Measurements from ENCODE around the gene GPR141.

The GPR141 gene

DNA sequence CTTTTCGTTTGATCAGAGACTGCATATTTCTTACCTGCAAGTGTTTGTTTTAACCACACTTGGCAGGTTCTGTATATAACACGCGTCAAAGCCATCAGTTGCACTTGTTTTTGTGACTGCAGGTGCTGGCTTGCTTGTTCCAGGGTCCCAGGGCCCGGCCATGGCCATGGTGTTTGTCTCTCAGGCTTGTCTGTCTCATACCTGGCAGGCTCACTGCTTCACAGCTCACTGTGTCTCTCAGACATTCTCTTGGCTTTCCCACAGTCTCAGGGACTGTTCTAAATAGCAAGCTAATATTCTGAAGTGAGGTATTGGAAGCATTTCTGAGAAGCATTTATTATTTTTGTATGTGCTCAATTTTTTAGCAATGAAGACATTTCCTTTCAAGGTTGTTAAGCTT, 46.9 kb downstream of the GPR141 start:
- no peak for DNase-seq (ENCODE audit: low read depth, low spot score)
- H3K27ac ChIP-seq (ENCODE audit: low read length), result no peak overlapping the region
- no CpG with 5 or more reads among the region's 4 CpGs for WGBS (ENCODE audit: insufficient coverage, insufficient read length)
- no peaks in the 10 kb centered on the region for H3K9me3 ChIP-seq (ENCODE audit: control insufficient read depth, insufficient read depth, low read length)
- H3K4me1 ChIP-seq (ENCODE audit: control insufficient read depth, insufficient read depth, low read length), result no peaks in the 10 kb centered on the region; the same call in 1 of the 2 replicates
- no peak overlapping the region for H3K4me3 ChIP-seq (ENCODE audit: low read length)
- no peaks in the 10 kb centered on the region for H3K36me3 ChIP-seq (ENCODE audit: control insufficient read depth, insufficient read depth, low read length)
- no peaks in the 10 kb centered on the region for H3K27me3 ChIP-seq (ENCODE audit: control insufficient read depth, insufficient read depth, low read length)

GRCh38 chr7:37732253-37732652, 48.7 kb downstream of the GPR141 start:
- DNase-seq (ENCODE audit: low read depth, low spot score), result peak; percentile 27
- Histone ChIP-seq H3K9me3 (ENCODE audit: control insufficient read depth, insufficient read depth, low read length) (no peaks in the 10 kb centered on the region), H3K4me1 (ENCODE audit: control insufficient read depth, insufficient read depth, low read length) (no peaks in the 10 kb centered on the region; the same call in 1 of the 2 replicates), H3K4me3 (ENCODE audit: low read length) (no peak overlapping the region), H3K36me3 (ENCODE audit: control insufficient read depth, insufficient read depth, low read length) (no peaks in the 10 kb centered on the region), H3K27me3 (ENCODE audit: control insufficient read depth, insufficient read depth, low read length) (no peaks in the 10 kb centered on the region), H3K27ac (ENCODE audit: low read length) (no peak overlapping the region)
- no CpG with 5 or more reads among the region's 3 CpGs for WGBS (ENCODE audit: insufficient coverage, insufficient read length)

GRCh38 chr7:37732888-37733287, 49.3 kb downstream of the GPR141 start:
- no CpG with 5 or more reads among the region's 2 CpGs for WGBS (ENCODE audit: insufficient coverage, insufficient read length)
- DNase-seq (ENCODE audit: low read depth, low spot score), result no peak

GRCh38 chr7:37735196-37735595, 51.6 kb downstream of the GPR141 start:
- H3K27ac ChIP-seq (ENCODE audit: low read length), result no peak overlapping the region
- DNase-seq (ENCODE audit: low read depth, low spot score), result no peak
- no peaks in the 10 kb centered on the region for H3K27me3 ChIP-seq (ENCODE audit: control insufficient read depth, insufficient read depth, low read length)
- no peaks in the 10 kb centered on the region for H3K9me3 ChIP-seq (ENCODE audit: control insufficient read depth, insufficient read depth, low read length)
- no peak overlapping the region for H3K4me3 ChIP-seq (ENCODE audit: low read length)
- no peaks in the 10 kb centered on the region; the same call in 1 of the 2 replicates for H3K4me1 ChIP-seq (ENCODE audit: control insufficient read depth, insufficient read depth, low read length)
- H3K36me3 ChIP-seq (ENCODE audit: control insufficient read depth, insufficient read depth, low read length), result no peaks in the 10 kb centered on the region

More at GRCh38 chr7:37732888-37733287, 49.3 kb downstream of the GPR141 start:
- Histone ChIP-seq H3K36me3 (ENCODE audit: control insufficient read depth, insufficient read depth, low read length) (no peaks in the 10 kb centered on the region), H3K4me3 (ENCODE audit: low read length) (no peak overlapping the region), H3K4me1 (ENCODE audit: control insufficient read depth, insufficient read depth, low read length) (no peaks in the 10 kb centered on the region; the same call in 1 of the 2 replicates), H3K9me3 (ENCODE audit: control insufficient read depth, insufficient read depth, low read length) (no peaks in the 10 kb centered on the region), H3K27me3 (ENCODE audit: control insufficient read depth, insufficient read depth, low read length) (no peaks in the 10 kb centered on the region), H3K27ac (ENCODE audit: low read length) (no peak overlapping the region)

GRCh38 chr7:37738321-37738720, 54.8 kb downstream of the GPR141 start:
- Histone ChIP-seq H3K27ac (ENCODE audit: low read length) (no peak overlapping the region), H3K36me3 (ENCODE audit: control insufficient read depth, insufficient read depth, low read length) (no peaks in the 10 kb centered on the region), H3K27me3 (ENCODE audit: control insufficient read depth, insufficient read depth, low read length) (no peaks in the 10 kb centered on the region), H3K9me3 (ENCODE audit: control insufficient read depth, insufficient read depth, low read length) (no peaks in the 10 kb centered on the region), H3K4me3 (ENCODE audit: low read length) (no peak overlapping the region), H3K4me1 (ENCODE audit: control insufficient read depth, insufficient read depth, low read length) (no peaks in the 10 kb centered on the region)
- DNase-seq (ENCODE audit: low read depth, low spot score), result no peak
- WGBS (ENCODE audit: insufficient coverage, insufficient read length), result no CpG with 5 or more reads among the region's 1 CpG

DNA sequence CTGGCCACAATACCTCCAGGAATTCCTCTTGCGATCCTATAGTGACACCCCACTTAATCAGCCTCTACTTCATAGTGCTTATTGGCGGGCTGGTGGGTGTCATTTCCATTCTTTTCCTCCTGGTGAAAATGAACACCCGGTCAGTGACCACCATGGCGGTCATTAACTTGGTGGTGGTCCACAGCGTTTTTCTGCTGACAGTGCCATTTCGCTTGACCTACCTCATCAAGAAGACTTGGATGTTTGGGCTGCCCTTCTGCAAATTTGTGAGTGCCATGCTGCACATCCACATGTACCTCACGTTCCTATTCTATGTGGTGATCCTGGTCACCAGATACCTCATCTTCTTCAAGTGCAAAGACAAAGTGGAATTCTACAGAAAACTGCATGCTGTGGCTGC, 56.8 kb downstream of the GPR141 start:
- Histone ChIP-seq H3K36me3 (ENCODE audit: control insufficient read depth, insufficient read depth, low read length) (no peaks in the 10 kb centered on the region), H3K27ac (ENCODE audit: low read length) (no peak overlapping the region), H3K27me3 (ENCODE audit: control insufficient read depth, insufficient read depth, low read length) (no peaks in the 10 kb centered on the region), H3K4me3 (ENCODE audit: low read length) (no peak overlapping the region), H3K9me3 (ENCODE audit: control insufficient read depth, insufficient read depth, low read length) (no peaks in the 10 kb centered on the region), H3K4me1 (ENCODE audit: control insufficient read depth, insufficient read depth, low read length) (no peaks in the 10 kb centered on the region)
- no CpG with 5 or more reads among the region's 7 CpGs for WGBS (ENCODE audit: insufficient coverage, insufficient read length)
- DNase-seq (ENCODE audit: low read depth, low spot score), result no peak

DNA sequence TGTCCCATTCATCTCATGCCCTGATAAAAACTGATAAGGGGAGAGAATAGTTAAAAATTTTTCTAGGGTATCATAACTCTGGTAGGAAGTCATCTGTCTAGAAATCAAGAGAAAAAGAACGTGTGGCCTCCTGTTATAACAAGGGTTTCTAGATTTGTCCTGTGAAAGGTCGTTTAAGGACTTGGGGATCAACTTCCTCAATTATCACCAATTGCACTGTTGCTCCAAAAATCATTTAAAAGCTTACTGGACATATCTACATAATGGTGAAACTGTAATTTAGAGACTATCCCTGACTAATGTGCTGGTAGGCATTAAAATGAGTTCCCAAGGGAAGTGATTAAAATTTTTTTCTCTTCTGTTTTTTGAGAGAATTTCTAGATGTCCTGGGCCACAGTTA, 58.2 kb downstream of the GPR141 start:
- no CpG with 5 or more reads among the region's 2 CpGs for WGBS (ENCODE audit: insufficient coverage, insufficient read length)
- Histone ChIP-seq H3K27ac (ENCODE audit: low read length) (no peak overlapping the region), H3K36me3 (ENCODE audit: control insufficient read depth, insufficient read depth, low read length) (no peaks in the 10 kb centered on the region), H3K9me3 (ENCODE audit: control insufficient read depth, insufficient read depth, low read length) (no peaks in the 10 kb centered on the region), H3K4me1 (ENCODE audit: control insufficient read depth, insufficient read depth, low read length) (no peaks in the 10 kb centered on the region), H3K4me3 (ENCODE audit: low read length) (no peak overlapping the region), H3K27me3 (ENCODE audit: control insufficient read depth, insufficient read depth, low read length) (no peaks in the 10 kb centered on the region)
- DNase-seq (ENCODE audit: low read depth, low spot score), result no peak

DNA sequence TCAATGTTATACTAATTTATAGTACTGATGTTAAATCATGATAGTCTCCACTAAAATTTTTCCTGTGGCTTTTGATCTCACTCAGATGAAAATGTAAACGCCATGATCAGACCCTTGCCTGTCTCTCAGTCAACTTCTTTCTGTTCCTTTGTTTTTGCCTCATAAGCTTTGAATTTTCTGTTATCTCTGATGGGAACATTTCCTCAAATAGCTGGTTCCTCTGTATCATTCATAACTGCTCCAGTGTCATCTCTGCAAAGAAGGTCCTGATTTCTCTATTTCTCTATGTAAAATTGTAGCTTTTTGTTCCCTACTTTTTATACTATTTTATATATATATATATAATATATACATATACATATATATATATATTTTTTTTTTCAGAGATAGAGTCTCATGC, 67.5 kb downstream of the GPR141 start:
- H3K4me1 ChIP-seq (ENCODE audit: control insufficient read depth, insufficient read depth, low read length), result no peaks in the 10 kb centered on the region
- WGBS (ENCODE audit: insufficient coverage, insufficient read length), result no CpG with 5 or more reads among the region's 1 CpG
- H3K4me3 ChIP-seq (ENCODE audit: low read length), result no peak overlapping the region
- DNase-seq (ENCODE audit: low read depth, low spot score), result no peak
- no peaks in the 10 kb centered on the region for H3K27me3 ChIP-seq (ENCODE audit: control insufficient read depth, insufficient read depth, low read length)
- H3K27ac ChIP-seq (ENCODE audit: low read length), result no peak overlapping the region
- no peaks in the 10 kb centered on the region for H3K9me3 ChIP-seq (ENCODE audit: control insufficient read depth, insufficient read depth, low read length)
- no peaks in the 10 kb centered on the region for H3K36me3 ChIP-seq (ENCODE audit: control insufficient read depth, insufficient read depth, low read length)

DNA sequence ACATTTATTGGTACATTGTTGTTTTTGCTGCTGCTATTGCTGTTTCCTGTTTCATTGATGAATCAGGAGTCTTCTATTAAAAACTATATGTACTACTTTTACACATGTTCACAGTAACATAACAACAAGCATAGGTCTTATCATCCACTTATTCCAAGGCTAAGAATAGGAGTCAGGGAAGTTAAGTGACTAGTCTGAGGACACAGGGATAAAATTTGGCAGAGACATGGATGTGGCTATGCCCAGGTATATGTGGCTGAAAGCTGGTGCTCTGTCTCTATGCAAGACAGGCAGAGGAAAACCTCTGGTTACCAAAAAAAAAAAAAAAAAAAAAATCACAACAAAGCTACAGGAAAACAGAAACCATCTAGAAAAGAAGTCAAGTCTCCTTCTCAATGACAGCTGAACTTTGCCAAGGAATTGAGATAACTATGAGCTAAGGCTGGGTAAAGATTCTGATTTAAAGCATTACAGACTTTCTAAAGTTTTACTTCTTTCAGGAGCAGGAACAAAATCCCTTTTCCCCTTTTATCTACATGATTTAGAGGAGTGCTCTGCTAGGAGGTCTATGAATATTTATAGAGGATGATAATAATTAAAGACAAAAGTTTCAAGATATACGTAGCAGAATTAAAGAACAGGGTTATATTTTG, 70.0 kb downstream of the GPR141 start:
- WGBS (ENCODE audit: insufficient coverage, insufficient read length), result 100% methylated on average over 1 of the region's 1 CpG
- no peaks in the 10 kb centered on the region for H3K9me3 ChIP-seq (ENCODE audit: control insufficient read depth, insufficient read depth, low read length)
- H3K36me3 ChIP-seq (ENCODE audit: control insufficient read depth, insufficient read depth, low read length), result no peaks in the 10 kb centered on the region
- no peak for DNase-seq (ENCODE audit: low read depth, low spot score)
- H3K27me3 ChIP-seq (ENCODE audit: control insufficient read depth, insufficient read depth, low read length), result no peaks in the 10 kb centered on the region
- no peak overlapping the region for H3K27ac ChIP-seq (ENCODE audit: low read length)
- H3K4me1 ChIP-seq (ENCODE audit: control insufficient read depth, insufficient read depth, low read length), result no peaks in the 10 kb centered on the region
- H3K4me3 ChIP-seq (ENCODE audit: low read length), result no peak overlapping the region

DNA sequence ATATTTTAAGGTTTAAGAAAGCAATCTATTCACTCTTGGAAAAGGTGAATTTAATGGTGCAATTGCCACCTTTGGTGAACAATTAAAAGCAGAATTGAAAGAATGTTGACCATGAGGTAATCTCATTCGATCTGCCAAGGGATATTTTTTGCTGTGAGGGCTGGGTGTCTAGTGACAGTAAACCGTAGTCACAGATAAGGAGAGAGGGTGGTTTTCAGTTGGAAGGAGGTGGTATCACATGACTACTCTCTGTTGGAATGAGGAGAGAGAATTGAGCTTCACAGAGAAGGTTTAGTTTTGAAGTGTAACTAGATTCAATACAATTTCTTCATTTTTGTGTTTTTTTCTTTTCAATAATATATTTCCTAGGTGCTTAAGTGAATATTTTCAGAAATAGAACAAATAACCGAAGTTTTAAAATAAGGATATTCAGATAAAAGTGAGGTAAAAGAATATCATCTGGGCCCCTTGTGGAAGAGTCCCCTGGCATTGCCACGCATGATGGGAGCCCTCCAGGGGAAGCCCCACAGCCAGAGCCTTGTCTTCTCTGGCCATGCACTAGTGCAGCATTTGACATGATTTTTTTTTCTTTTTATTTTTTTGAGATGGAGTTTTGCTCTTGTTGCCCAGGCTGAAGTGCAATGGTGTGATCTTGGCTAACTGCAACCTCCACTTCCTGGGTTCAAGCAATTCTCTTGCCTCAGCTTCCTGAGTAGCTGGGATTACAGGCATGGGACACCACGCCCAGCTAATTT, 73.4 kb downstream of the GPR141 start:
- Histone ChIP-seq H3K4me1 (ENCODE audit: control insufficient read depth, insufficient read depth, low read length) (no peaks in the 10 kb centered on the region), H3K4me3 (ENCODE audit: low read length) (no peak overlapping the region), H3K27me3 (ENCODE audit: control insufficient read depth, insufficient read depth, low read length) (no peaks in the 10 kb centered on the region), H3K27ac (ENCODE audit: low read length) (no peak overlapping the region), H3K36me3 (ENCODE audit: control insufficient read depth, insufficient read depth, low read length) (no peaks in the 10 kb centered on the region), H3K9me3 (ENCODE audit: control insufficient read depth, insufficient read depth, low read length) (no peaks in the 10 kb centered on the region)
- no peak for DNase-seq (ENCODE audit: low read depth, low spot score)
- no CpG with 5 or more reads among the region's 5 CpGs for WGBS (ENCODE audit: insufficient coverage, insufficient read length)

DNA sequence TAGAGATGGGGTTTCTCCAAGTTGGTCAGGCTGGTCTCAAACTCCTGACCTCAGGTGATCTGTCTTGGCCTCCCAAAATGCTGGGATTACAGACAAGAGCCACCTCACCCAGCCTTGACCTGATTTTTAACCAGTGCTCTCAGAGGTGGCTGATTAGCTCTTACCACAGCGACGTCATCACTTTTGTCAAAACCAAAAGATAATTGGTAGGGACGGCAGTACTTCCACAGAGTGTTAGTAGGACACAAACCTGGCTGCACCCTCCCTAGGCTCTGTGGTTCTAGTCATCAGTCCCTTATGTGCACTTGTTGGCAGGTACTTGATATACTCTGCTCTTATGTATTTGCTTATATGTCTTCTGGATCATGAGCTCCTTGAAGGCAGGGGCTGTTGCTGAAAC, 74.0 kb downstream of the GPR141 start:
- Histone ChIP-seq H3K36me3 (ENCODE audit: control insufficient read depth, insufficient read depth, low read length) (no peaks in the 10 kb centered on the region), H3K4me1 (ENCODE audit: control insufficient read depth, insufficient read depth, low read length) (no peaks in the 10 kb centered on the region), H3K9me3 (ENCODE audit: control insufficient read depth, insufficient read depth, low read length) (no peaks in the 10 kb centered on the region), H3K27ac (ENCODE audit: low read length) (no peak overlapping the region), H3K4me3 (ENCODE audit: low read length) (no peak overlapping the region), H3K27me3 (ENCODE audit: control insufficient read depth, insufficient read depth, low read length) (no peaks in the 10 kb centered on the region)
- no peak for DNase-seq (ENCODE audit: low read depth, low spot score)
- WGBS (ENCODE audit: insufficient coverage, insufficient read length), result no CpG with 5 or more reads among the region's 3 CpGs

All from iPS DF 6.9 (cell line).